Measurements from ENCODE around the gene SPIC.

GRCh38 chr12:101501410-101501995 is 26.4 kb downstream of the SPIC start:
- TF ChIP-seq CTCF (IDR thresholded peaks at IDR 0.05; ENCODE audit: low read depth, low read length): no peak
- TF ChIP-seq EZH2phosphoT487 (IDR thresholded peaks at IDR 0.05; ENCODE audit: low read depth): no peak

All from OCI-LY3 (cell line).